Neuronal stem cell (in vitro differentiated cells): ENCODE measurements around the gene N4BP2.
"Not testable (repeated sequence)": the region's sequence is repeated elsewhere in the genome, so short reads cannot be mapped to it uniquely, and the experiment has no call there.

Source experiments
- DNase-seq: peaks from one replicate; pipeline ENCODE4 v3.0.0-alpha.2; 2013; ENCODE audit warnings: low spot score
- H2AFZ ChIP-seq: one replicate; pipeline ENCODE4 v1.6.1; 2013; ENCODE audit warnings: mild to moderate bottlenecking, low read length, inconsistent platforms
- H2AK5ac ChIP-seq: 2 replicates; pipeline ENCODE4 v1.6.1; 2013; ENCODE audit warnings: low read depth, mild to moderate bottlenecking, inconsistent platforms, low read length, moderate library complexity, mixed read lengths
- H2BK120ac ChIP-seq: 2 replicates; pipeline ENCODE4 v1.6.1; 2013; ENCODE audit warnings: low read depth, mild to moderate bottlenecking, inconsistent platforms, low read length, moderate library complexity, mixed read lengths
- H2BK12ac ChIP-seq: one replicate; pipeline ENCODE4 v1.6.1; 2013; ENCODE audit warnings: low read length, inconsistent platforms
- H2BK15ac ChIP-seq: 2 replicates; pipeline ENCODE4 v1.6.1; 2013; ENCODE audit warnings: mild to moderate bottlenecking, low read length, inconsistent platforms, mixed read lengths
- H2BK5ac ChIP-seq: one replicate; pipeline ENCODE4 v1.6.1; 2013; ENCODE audit warnings: inconsistent platforms, mild to moderate bottlenecking, low read length, moderate library complexity
- H3K14ac ChIP-seq: one replicate; pipeline ENCODE4 v1.6.1; 2013; ENCODE audit warnings: low read length, inconsistent platforms
- H3K18ac ChIP-seq: 2 replicates; pipeline ENCODE4 v1.6.1; 2013; ENCODE audit warnings: low read length, inconsistent platforms
- H3K23ac ChIP-seq: 2 replicates; pipeline ENCODE4 v1.6.1; 2013; ENCODE audit warnings: low read depth, mild to moderate bottlenecking, mixed read lengths, low read length, inconsistent platforms; ENCODE audit not compliant: poor library complexity
- H3K27ac ChIP-seq: replicated peaks from 3 replicates; pipeline ENCODE4 v1.5.1; 2013; ENCODE audit warnings: low read length, inconsistent platforms
- H3K27me3 ChIP-seq, 3 experiments: 2 replicates each; pipeline ENCODE4 v1.6.1; 2013; ENCODE audit warnings: low read length in 3 of 3, mild to moderate bottlenecking in 2 of 3, inconsistent platforms in 1 of 3, low read depth in 1 of 3, mixed read lengths in 1 of 3, moderate library complexity in 1 of 3; ENCODE audit not compliant: control insufficient read depth in 3 of 3, insufficient read depth in 3 of 3
- H3K36me3 ChIP-seq, 2 donors: replicated peaks in 1 of 2; 2 replicates each; pipeline ENCODE4 v1.6.1; 2013; ENCODE audit warnings: low read length in 2 of 2; ENCODE audit not compliant: control insufficient read depth in 2 of 2, insufficient read depth in 2 of 2
- H3K4ac ChIP-seq: 2 replicates; pipeline ENCODE4 v1.6.1; 2013; ENCODE audit warnings: inconsistent platforms, mild to moderate bottlenecking, low read length, moderate library complexity
- H3K4me1 ChIP-seq, 2 donors: 1 replicate in 1 of 2; 2 replicates in 1 of 2; pipeline ENCODE4 v1.6.1; 2013; ENCODE audit warnings: low read length in 2 of 2, low read depth in 1 of 2; ENCODE audit not compliant: control insufficient read depth in 2 of 2, insufficient read depth in 1 of 2
- H3K4me2 ChIP-seq: one replicate; pipeline ENCODE4 v1.6.1; 2013; ENCODE audit warnings: mild to moderate bottlenecking, low read length, inconsistent platforms; ENCODE audit not compliant: insufficient read depth, poor library complexity, severe bottlenecking
- H3K4me3 ChIP-seq, 2 donors: 2 replicates each; pipeline ENCODE4 v1.5.1; 2013; ENCODE audit warnings: low read length in 2 of 2, mild to moderate bottlenecking in 2 of 2, inconsistent platforms in 1 of 2, moderate library complexity in 1 of 2
- H3K79me1 ChIP-seq: one replicate; pipeline ENCODE4 v1.6.1; 2013; ENCODE audit warnings: low read depth, mild to moderate bottlenecking, inconsistent platforms, low read length, moderate library complexity
- H3K9ac ChIP-seq: one replicate; pipeline ENCODE4 v1.6.1; 2013; ENCODE audit warnings: mild to moderate bottlenecking, low read depth, low read length, inconsistent platforms; ENCODE audit not compliant: poor library complexity
- H3K9me3 ChIP-seq, 2 donors: replicated peaks in 1 of 2; 2 replicates each; pipeline versions ENCODE3 to v1.6.1; 2013; ENCODE audit warnings: low read length in 2 of 2, mild to moderate bottlenecking in 2 of 2, inconsistent platforms in 1 of 2, low read depth in 1 of 2, mixed read lengths in 1 of 2, moderate library complexity in 1 of 2; ENCODE audit not compliant: control insufficient read depth in 2 of 2, insufficient read depth in 1 of 2
- H4K8ac ChIP-seq: one replicate; pipeline ENCODE4 v1.6.1; 2013; ENCODE audit warnings: low read depth, mild to moderate bottlenecking, inconsistent platforms, low read length, moderate library complexity
- H4K91ac ChIP-seq: one replicate; pipeline ENCODE4 v1.6.1; 2013; ENCODE audit warnings: low read length, low read depth, mild to moderate bottlenecking, inconsistent platforms; ENCODE audit not compliant: poor library complexity
- WGBS, 2 donors: extraction: QIAGEN DNeasy Blood & Tissue Kit; methylation state at CpG; one replicate each; pipeline ENCODE4 v1.1.7; 2013; ENCODE audit warnings: missing lambda C conversion rate in 2 of 2, mixed read lengths in 1 of 2; ENCODE audit not compliant: insufficient read length in 2 of 2, insufficient replicate concordance in 1 of 2; ENCODE audit errors: extremely low coverage in 2 of 2; 5-methylcytosine and 5-hydroxymethylcytosine counted together

Gene N4BP2

DNA sequence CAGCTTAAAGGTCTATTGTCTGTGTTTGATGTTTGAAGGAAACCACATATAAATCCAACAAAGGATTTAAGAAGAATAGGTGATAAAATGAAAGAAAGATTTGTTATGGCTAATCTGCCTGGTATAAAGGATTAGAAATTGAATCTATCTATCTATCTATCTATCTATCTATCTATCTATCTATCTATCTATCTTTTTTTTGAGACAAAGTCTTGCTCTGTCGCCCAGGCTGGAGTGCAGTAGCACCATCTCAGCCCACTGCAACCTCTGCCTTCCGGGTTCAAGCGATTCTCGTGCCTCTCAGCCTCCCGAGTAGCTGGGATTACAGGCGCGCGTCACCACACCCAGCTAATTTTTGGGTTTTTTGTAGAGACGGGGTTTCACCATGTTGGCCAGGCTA lies 79.6 kb downstream of the N4BP2 start:
- not testable (repeated sequence) for H2BK15ac ChIP-seq, H3K4me1 ChIP-seq, H3K79me1 ChIP-seq, DNase-seq, H2BK12ac ChIP-seq, H3K4ac ChIP-seq, H3K4me2 ChIP-seq, H2AFZ ChIP-seq, H3K27me3 ChIP-seq, H4K8ac ChIP-seq, H2BK5ac ChIP-seq, H4K91ac ChIP-seq, H3K4me3 ChIP-seq, H2BK120ac ChIP-seq, H3K14ac ChIP-seq, H3K18ac ChIP-seq, H2AK5ac ChIP-seq, H3K23ac ChIP-seq, H3K9ac ChIP-seq, H3K27ac ChIP-seq
- peaks cover 8 to 81% of the 10 kb centered on the region in 2 donors for H3K36me3 ChIP-seq
- WGBS, 2 donors: no CpG with 5 or more reads among the region's 9 CpGs
- peaks cover 0 to 18% of the 10 kb centered on the region in 2 donors for H3K9me3 ChIP-seq

GRCh38 chr4:40140196-40140595 lies 83.5 kb downstream of the N4BP2 start:
- Histone ChIP-seq H3K14ac (no peak overlapping the region), H2AFZ (no peak overlapping the region), H3K79me1 (no peaks in the 10 kb centered on the region), H3K4me3 (no peak overlapping the region), H2AK5ac (no peak overlapping the region), H3K23ac (no peak overlapping the region), H3K27me3 (no peaks in the 10 kb centered on the region), H2BK120ac (no peak overlapping the region), H3K9me3 (peaks cover 5 to 28% of the 10 kb centered on the region in 2 donors), H4K91ac (no peak overlapping the region), H3K27ac (no peak overlapping the region), H2BK12ac (no peak overlapping the region), H3K4ac (no peak overlapping the region), H3K4me1 (peaks cover 0 to 2% of the 10 kb centered on the region in 2 donors), H3K18ac (no peak overlapping the region), H2BK5ac (no peak overlapping the region), H3K4me2 (no peak overlapping the region), H3K36me3 (peaks cover 20 to 79% of the 10 kb centered on the region in 2 donors), H4K8ac (no peak overlapping the region), H3K9ac (no peak overlapping the region), H2BK15ac (no peak overlapping the region)
- no peak for DNase-seq

DNA sequence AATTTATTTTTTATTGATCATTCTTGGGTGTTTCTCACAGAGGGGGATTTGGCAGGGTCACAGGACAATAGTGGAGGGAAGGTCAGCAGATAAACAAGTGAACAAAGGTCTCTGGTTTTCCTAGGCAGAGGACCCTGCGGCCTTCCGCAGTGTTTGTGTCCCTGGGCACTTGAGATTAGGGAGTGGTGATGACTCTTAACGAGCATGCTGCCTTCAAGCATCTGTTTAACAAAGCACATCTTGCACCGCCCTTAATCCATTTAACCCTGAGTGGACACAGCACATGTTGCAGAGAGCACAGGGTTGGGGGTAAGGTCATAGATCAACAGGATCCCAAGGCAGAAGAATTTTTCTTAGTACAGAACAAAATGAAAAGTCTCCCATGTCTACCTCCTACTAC lies 83.9 kb downstream of the N4BP2 start:
- H2AFZ ChIP-seq, H2BK15ac ChIP-seq, H3K27me3 ChIP-seq, H3K14ac ChIP-seq, H3K79me1 ChIP-seq, H3K23ac ChIP-seq, H2BK12ac ChIP-seq, H4K8ac ChIP-seq, H3K9ac ChIP-seq, DNase-seq, H2BK5ac ChIP-seq, H3K4me2 ChIP-seq, H2BK120ac ChIP-seq, H3K4me3 ChIP-seq, H3K27ac ChIP-seq, H3K4me1 ChIP-seq, H4K91ac ChIP-seq, H3K4ac ChIP-seq, H2AK5ac ChIP-seq, H3K18ac ChIP-seq: not testable (repeated sequence)
- no CpG with 5 or more reads among the region's 4 CpGs for WGBS, 2 donors
- H3K9me3 ChIP-seq: peaks cover 5 to 31% of the 10 kb centered on the region in 2 donors
- H3K36me3 ChIP-seq: peaks cover 20 to 79% of the 10 kb centered on the region in 2 donors

DNA sequence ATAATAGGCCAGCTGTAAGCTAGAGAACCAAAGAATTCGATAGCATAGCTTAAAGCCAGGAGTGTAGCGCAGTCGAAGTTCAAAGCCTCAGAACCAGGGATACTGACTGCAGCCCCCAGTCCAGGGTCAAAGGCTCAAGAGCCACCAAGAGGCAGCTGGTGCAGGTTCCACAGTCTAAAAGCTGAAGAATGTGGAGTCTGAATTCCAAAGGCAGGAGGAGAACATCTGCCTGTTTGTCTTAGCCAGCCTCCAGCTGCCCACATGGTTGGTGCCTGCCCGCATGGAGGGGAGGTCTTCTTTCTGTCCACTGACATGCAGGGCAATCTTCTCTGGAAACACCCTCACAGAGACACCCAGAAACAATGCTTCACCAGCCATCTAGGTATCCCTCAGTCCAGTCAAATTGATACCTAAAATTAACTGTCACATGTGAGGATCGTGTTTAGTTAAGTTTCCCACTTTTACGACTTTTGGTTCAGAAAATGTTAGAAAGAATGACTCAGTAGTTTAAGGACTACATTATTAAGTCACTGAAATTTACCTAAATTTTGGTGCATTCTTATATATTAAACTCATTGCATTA lies 87.4 kb downstream of the N4BP2 start:
- Histone ChIP-seq H3K18ac (no peak overlapping the region), H3K9me3 (peaks cover 5 to 30% of the 10 kb centered on the region in 2 donors), H3K23ac (no peak overlapping the region), H2AFZ (no peak overlapping the region), H3K4me2 (no peak overlapping the region), H3K27ac (no peak overlapping the region), H2BK12ac (no peak overlapping the region), H3K14ac (no peak overlapping the region), H4K8ac (no peak overlapping the region), H3K36me3 (peaks cover 16 to 64% of the 10 kb centered on the region in 2 donors), H3K4me1 (peaks cover 0 to 2% of the 10 kb centered on the region in 2 donors), H3K79me1 (no peaks in the 10 kb centered on the region), H2BK120ac (no peak overlapping the region), H4K91ac (no peak overlapping the region), H2BK5ac (no peak overlapping the region), H3K4ac (no peak overlapping the region), H3K4me3 (no peak overlapping the region), H2AK5ac (no peak overlapping the region), H2BK15ac (no peak overlapping the region), H3K9ac (peak overlapping the region; percentile 30), H3K27me3 (no peaks in the 10 kb centered on the region)
- DNase-seq: no peak
- no CpG with 5 or more reads among the region's 6 CpGs for WGBS, 2 donors
